MM.1S (cell line): ENCODE measurements around the gene SHLD3.

ENCODE experiments used
- CTCF ChIP-seq: fragments of 300-600 bp; sonication (generic); IDR thresholded peaks from 2 replicates; pipeline ENCODE4 v1.5.1; 2016; ENCODE audit warnings: antibody characterized with exemption, low read length, mixed read lengths
- EZH2 ChIP-seq: fragments of 300-600 bp; sonication (generic); optimal IDR thresholded peaks from 2 replicates; pipeline ENCODE3; 2017; ENCODE audit warnings: low read depth, mild to moderate bottlenecking, antibody characterized with exemption, low read length, mixed read lengths

- no peak for TF ChIP-seq CTCF
- TF ChIP-seq EZH2, result no peak
Observed at GRCh38 chr5:65674749-65675148, 49.9 kb downstream of the SHLD3 start.
